HG03457 (cell line): ENCODE results near the gene EGLN2.
"Not testable (repeated sequence)": the region's sequence is repeated elsewhere in the genome, so short reads cannot be mapped to it uniquely, and the experiment has no call there.

Experiments
- ATAC-seq: cut with Tn5 transposase; IDR thresholded peaks from one replicate; pipeline ENCODE4 v1.9.1; 2021; ENCODE audit warnings: moderate number of reproducible peaks; ENCODE audit not compliant: unreplicated experiment

EGLN2 gene

DNA sequence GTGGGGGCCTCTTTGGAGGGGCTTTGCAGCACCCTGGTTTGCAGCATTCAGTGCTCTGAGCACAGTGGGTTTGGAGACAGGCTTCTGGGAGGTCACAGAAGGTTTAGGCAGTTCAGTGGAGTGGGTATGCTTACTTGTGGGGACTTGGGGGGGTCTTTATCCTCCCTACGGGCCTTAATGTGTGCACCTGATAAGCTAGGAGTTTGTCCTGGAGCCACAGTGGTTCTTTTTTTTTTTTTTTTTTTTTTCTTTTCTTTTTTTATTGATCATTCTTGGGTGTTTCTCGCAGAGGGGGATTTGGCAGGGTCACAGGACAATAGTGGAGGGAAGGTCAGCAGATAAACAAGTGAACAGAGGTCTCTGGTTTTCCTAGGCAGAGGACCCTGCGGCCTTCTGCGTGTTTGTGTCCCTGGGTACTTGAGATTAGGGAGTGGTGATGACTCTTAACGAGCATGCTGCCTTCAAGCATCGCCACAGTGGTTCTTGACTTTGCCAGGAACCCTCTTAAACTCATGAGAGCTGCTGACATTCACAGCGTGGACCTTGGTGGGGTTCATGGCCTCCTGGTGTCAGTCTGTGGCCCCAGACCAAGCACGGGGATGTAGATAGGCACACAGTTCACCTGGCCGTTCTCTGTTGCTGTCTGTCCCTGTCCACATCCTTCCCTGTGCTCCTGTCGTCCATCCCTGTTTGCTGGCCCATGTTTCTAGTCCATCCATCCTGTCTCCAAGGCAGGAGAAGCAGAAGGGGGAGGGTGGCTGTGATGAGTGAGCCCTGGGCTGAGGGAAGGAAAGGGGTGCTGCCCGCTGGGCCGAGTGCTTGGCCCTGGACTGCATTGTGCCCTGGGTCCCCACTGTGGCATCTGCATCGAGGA lies 2.7 kb downstream of the EGLN2 start:
- ATAC-seq = no peak

GRCh38 chr19:40802300-40803169 lies 3.5 kb downstream of the EGLN2 start:
- no peak for ATAC-seq

- ATAC-seq = no peak
Measured at GRCh38 chr19:40803170-40803856, 4.3 kb downstream of the EGLN2 start.

DNA sequence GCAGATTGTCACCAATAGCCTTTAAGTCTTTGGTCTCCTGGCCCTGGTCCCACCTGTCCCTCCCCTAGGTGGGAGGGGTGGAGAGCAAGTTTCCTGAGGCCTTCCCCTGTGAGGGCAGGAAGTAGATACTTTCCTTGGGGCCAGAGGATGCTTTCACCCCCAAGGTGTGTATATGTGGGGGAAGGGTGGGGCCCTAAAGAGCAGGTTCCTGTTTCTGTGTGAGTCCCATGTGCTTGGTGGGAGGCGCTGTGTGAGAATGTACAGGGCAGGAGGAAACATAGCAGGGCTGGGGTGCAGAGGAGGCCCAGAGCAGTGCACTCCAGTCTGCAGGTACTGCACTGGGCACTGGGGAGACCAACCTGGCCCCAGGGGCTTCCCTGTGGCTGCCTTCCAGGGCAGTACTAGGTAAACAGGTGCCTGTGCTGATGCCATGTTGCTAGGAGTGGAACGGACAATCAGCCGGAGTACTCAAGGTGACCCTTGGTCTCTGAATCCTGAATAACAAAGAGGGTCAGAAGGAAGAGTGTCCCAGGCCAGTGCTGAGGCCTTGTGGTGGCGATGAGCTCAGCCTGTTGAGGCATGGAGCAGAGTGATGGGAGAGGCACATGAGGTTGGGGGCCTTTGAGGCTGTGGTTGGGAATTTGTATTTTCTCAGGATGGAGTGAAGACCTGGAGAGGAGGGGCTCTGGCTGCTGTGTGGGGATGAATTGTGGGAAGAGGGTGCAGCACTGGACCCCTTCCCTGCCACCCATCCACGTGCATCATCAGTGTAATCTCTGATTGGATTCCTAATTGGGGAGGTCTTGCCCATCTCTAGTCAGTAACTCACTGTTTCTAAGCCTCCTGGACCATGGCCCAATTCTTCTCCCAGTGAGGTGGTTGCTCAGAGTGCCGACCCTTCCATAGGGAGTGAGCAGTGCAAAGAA lies 5.1 kb downstream of the EGLN2 start:
- ATAC-seq = no peak

GRCh38 chr19:40804783-40805242 lies 5.8 kb downstream of the EGLN2 start:
- no peak for ATAC-seq

GRCh38 chr19:40805258-40805868 lies 6.4 kb downstream of the EGLN2 start:
- no peak for ATAC-seq

GRCh38 chr19:40806423-40807146 lies 7.6 kb downstream of the EGLN2 start:
- no peak for ATAC-seq

GRCh38 chr19:40807147-40808020 lies 8.4 kb downstream of the EGLN2 start:
- no peak for ATAC-seq

GRCh38 chr19:40808021-40808325 lies 9.0 kb downstream of the EGLN2 start:
- ATAC-seq = no peak

DNA sequence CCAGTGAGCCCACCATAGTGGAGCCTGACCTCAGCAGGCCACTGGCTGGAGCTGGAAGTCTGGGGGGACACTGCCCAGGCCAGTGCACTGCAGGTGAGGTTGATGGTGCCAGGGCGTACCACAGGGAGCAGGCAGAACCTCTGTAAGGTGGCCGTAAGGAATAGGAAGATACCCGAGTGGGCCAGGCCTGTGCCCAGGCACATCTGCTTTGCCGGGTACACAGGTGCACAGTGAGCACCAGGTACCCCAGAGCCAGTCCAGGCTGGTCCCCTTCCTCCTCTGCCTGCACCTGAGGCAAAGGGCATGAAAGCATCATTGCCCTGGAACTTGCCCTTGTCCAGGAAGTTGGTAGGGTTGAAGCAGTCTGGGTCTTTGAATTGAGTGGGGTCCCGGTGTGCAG lies 9.5 kb downstream of the EGLN2 start:
- ATAC-seq = no peak

GRCh38 chr19:40809358-40810086 lies 10.5 kb downstream of the EGLN2 start:
- no peak for ATAC-seq

- no peak for ATAC-seq
Measured at GRCh38 chr19:40810160-40810559, 11.2 kb downstream of the EGLN2 start.

GRCh38 chr19:40810649-40811408 lies 11.8 kb downstream of the EGLN2 start:
- ATAC-seq = not testable (repeated sequence)

DNA sequence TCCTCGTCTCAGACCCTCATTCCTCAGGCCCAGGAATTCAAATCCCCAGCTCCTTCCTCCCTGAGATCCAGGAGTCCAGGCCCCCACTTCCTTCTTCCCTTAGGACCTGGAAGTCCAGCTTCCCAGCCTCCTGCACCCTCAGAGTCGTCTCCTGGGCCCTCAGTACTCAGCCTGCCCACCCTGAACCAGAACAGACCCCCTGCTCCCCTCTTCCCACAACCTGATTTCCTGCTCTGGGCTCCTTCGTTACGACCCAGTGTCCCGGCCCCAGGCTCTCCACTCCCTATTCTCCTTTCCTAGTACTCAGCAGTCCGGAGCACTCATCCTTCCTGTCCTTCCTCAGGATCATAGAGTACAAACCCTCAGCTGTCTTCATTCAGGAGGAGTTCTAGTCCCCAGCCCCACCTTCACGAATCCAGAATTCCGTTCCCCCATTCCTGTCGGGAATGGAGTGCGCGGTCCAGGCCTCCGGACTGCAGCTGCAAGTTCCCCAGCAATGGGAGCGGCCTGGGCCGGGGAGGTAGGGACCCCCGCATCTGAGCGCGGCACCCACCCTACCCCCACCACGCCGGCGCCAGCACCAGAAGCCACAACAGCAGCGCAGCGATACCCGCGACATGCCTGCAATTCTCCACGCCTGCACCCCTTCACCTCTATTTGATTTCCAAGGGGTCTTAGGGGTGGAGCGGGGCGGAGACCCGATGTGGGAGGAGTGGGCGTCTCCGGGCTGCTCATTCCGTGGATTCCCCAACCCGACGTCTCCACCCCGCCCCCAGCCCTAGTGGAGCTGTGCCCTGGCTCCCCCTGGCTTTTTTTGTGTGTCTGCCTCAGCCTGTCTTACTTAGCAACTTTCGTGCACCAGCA lies 12.7 kb downstream of the EGLN2 start:
- no peak for ATAC-seq

DNA sequence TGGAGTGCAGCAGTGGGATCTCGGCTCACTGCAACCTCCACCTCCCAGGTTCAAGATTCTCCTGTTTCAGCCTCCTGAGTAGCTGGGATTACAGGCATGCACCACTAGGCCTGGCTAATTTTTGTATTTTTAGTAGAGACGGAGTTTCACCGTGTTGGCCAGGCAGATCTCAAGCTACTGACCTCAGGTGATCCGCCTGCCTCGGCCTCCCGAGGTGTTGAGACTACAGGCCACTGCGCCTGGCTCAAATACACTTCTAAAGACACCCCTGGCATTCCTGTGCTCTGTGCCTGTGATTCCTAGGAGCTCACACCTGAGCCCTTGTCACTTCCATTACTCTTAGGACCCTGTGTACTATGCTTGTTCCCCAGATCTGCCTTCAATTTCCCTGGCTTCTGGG lies 13.6 kb downstream of the EGLN2 start:
- ATAC-seq = not testable (repeated sequence)

- ATAC-seq = no peak
Measured at GRCh38 chr19:40813182-40813581, 14.2 kb downstream of the EGLN2 start.
